IPS-15b (cell line): ENCODE measurements around the gene BCAP31.
"Not testable (repeated sequence)": the region's sequence is repeated elsewhere in the genome, so short reads cannot be mapped to it uniquely, and the experiment has no call there.

Experiments
- H3K27me3 ChIP-seq: one replicate; pipeline ENCODE4 v1.6.1; 2013; ENCODE audit warnings: low read length; ENCODE audit not compliant: control insufficient read depth, insufficient read depth
- H3K36me3 ChIP-seq: one replicate; pipeline ENCODE4 v1.6.1; 2013; ENCODE audit warnings: low read length; ENCODE audit not compliant: control insufficient read depth, insufficient read depth
- H3K4me1 ChIP-seq: one replicate; pipeline ENCODE4 v1.6.1; 2013; ENCODE audit warnings: mild to moderate bottlenecking, low read length; ENCODE audit not compliant: control insufficient read depth, insufficient read depth
- H3K4me3 ChIP-seq: one replicate; pipeline ENCODE4 v1.5.1; 2013; ENCODE audit warnings: low read depth, low read length
- H3K9ac ChIP-seq: one replicate; pipeline ENCODE4 v1.6.1; 2013; ENCODE audit warnings: low read depth, mild to moderate bottlenecking, low read length
- H3K9me3 ChIP-seq: one replicate; pipeline ENCODE4 v1.6.1; 2013; ENCODE audit warnings: mild to moderate bottlenecking, low read length; ENCODE audit not compliant: control insufficient read depth, insufficient read depth

BCAP31 gene

GRCh38 chrX:153714256-153714655, 9.9 kb downstream of the BCAP31 start:
- Histone ChIP-seq H3K4me3 (no peak overlapping the region), H3K27me3 (no peaks in the 10 kb centered on the region), H3K9ac (no peak overlapping the region), H3K36me3 (peaks cover 25% of the 10 kb centered on the region), H3K4me1 (no peaks in the 10 kb centered on the region), H3K9me3 (no peaks in the 10 kb centered on the region)

- Histone ChIP-seq H3K4me1 (peaks cover 2% of the 10 kb centered on the region), H3K4me3 (no peak overlapping the region), H3K27me3 (no peaks in the 10 kb centered on the region), H3K9ac (no peak overlapping the region), H3K9me3 (no peaks in the 10 kb centered on the region), H3K36me3 (peaks cover 22% of the 10 kb centered on the region)
These were observed 14.2 kb downstream of the BCAP31 start for GRCh38 chrX:153709726-153710674.

- Histone ChIP-seq H3K9me3 (no peaks in the 10 kb centered on the region), H3K4me3 (no peak overlapping the region), H3K4me1 (peaks cover 2% of the 10 kb centered on the region), H3K27me3 (no peaks in the 10 kb centered on the region), H3K36me3 (peaks cover 14% of the 10 kb centered on the region), H3K9ac (no peak overlapping the region)
These were observed 15.8 kb downstream of the BCAP31 start for GRCh38 chrX:153708415-153708814.

GRCh38 chrX:153707406-153707805, 16.8 kb downstream of the BCAP31 start:
- Histone ChIP-seq H3K9me3 (no peaks in the 10 kb centered on the region), H3K4me3 (no peak overlapping the region), H3K9ac (no peak overlapping the region), H3K4me1 (peaks cover 2% of the 10 kb centered on the region), H3K27me3 (no peaks in the 10 kb centered on the region), H3K36me3 (peaks cover 16% of the 10 kb centered on the region)

DNA sequence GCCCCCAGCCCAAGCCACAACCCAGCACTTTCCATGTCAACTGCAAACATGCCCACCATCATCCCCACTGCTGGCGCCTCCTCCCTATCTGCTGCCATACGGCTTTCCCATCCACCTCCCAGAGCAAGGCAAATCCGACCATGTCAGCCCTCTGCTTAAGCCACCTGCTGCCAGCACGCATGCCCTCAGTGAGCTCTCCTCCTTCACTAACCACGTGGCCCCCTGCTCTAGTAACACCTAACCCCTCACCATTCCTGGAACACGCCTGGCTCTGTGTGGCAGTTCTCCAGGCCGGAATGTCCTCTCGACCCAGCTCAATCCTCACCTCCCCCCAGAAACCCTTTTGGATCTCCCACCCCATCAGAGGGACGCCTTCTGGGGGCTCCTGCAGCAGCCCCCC, 17.4 kb downstream of the BCAP31 start:
- no peak overlapping the region for H3K4me3 ChIP-seq
- H3K9me3 ChIP-seq, result no peaks in the 10 kb centered on the region
- H3K9ac ChIP-seq, result no peak overlapping the region
- peaks cover 20% of the 10 kb centered on the region for H3K36me3 ChIP-seq
- peaks cover 2% of the 10 kb centered on the region for H3K4me1 ChIP-seq
- no peaks in the 10 kb centered on the region for H3K27me3 ChIP-seq

DNA sequence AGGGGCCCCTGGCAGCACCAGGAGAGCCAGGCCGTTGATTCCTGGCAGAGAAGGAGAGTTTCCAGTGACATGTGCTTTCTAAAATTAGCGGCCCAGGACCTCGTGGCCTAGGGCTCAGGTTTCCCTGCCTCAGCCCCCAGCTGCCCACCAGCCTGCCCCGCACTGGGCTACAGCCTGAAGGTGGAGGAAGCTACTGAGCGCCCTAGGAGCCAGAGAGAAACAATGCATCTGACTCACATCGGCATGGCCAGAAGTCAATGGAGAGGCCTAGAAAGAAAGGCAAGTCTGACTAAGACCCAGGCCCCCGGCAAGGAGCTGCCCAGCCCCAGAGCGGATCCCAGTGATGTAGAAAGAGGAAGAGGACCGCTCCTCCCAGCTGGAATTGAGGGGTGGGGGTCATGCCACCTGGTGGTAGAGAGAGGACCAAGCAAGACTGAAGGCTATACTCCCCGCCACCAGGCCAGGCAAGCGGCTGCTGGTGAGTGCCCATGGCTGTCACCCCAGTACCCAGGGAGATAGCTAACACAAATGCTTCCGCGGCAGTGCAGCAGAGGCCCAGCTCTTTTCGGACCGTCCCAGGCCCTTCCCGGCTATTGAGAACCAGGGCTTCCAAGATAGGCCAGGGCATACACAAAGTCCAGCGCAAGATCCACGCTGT, 18.7 kb downstream of the BCAP31 start:
- H3K36me3 ChIP-seq, result peaks cover 27% of the 10 kb centered on the region
- H3K9ac ChIP-seq, result not testable (repeated sequence)

GRCh38 chrX:153704631-153705402, 19.4 kb downstream of the BCAP31 start:
- not testable (repeated sequence) for H3K4me1 ChIP-seq, H3K9me3 ChIP-seq, H3K4me3 ChIP-seq, H3K9ac ChIP-seq, H3K27me3 ChIP-seq
- H3K36me3 ChIP-seq, result peaks cover 27% of the 10 kb centered on the region

More for the DNA sequence above, 18.7 kb downstream of the BCAP31 start:
- H3K4me1 ChIP-seq, H3K27me3 ChIP-seq, H3K9me3 ChIP-seq, H3K4me3 ChIP-seq: not testable (repeated sequence)

DNA sequence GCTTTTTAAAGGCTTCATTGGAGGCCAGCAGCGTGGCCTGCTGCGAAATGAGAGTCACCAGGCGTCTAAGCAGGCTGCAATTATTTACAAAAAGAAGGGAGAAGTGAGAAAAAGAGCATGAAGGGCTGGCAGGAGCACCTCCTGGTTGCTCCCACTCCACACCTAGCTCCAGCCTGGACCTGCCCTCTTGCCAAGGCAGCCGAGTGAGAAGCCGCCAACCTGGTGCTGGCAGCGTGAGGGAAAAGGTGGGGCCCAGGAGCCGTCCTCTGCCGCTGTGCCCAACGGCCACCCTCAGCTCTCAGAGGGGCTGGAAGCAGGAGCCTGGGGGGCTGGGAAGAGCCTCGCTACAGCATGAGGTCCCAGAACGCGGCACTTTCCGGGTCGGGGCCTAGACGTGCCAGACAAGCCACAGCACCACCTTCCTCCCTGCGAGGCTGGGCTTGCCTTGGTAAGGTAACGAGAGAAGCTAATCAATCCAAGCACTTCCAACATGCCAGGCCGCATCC, 20.1 kb downstream of the BCAP31 start:
- no peaks in the 10 kb centered on the region for H3K9me3 ChIP-seq
- H3K4me3 ChIP-seq, result no peak overlapping the region
- peaks cover 27% of the 10 kb centered on the region for H3K36me3 ChIP-seq
- no peaks in the 10 kb centered on the region for H3K27me3 ChIP-seq
- peaks cover 2% of the 10 kb centered on the region for H3K4me1 ChIP-seq
- no peak overlapping the region for H3K9ac ChIP-seq

DNA sequence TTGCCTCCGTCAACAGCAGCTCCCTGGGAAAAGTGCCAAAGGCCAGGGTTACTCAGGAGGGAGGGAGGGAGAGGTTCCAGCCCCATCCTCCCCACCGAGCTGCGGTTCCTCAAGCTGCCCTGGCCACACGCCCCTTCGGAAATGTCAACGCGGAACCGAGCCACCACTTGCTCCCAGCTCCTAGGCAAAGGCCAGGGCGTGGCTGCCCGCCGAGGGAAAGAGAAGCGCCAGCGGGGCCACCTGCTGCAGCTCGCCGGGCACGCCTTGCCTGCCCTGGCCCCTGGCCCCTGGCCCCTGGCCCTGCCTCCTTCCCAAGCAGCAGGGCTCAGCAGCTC, 21.2 kb downstream of the BCAP31 start:
- no peaks in the 10 kb centered on the region for H3K9me3 ChIP-seq
- H3K36me3 ChIP-seq, result peaks cover 27% of the 10 kb centered on the region
- no peaks in the 10 kb centered on the region for H3K27me3 ChIP-seq
- no peak overlapping the region for H3K4me3 ChIP-seq
- peaks cover under 1% of the 10 kb centered on the region for H3K4me1 ChIP-seq
- no peak overlapping the region for H3K9ac ChIP-seq

DNA sequence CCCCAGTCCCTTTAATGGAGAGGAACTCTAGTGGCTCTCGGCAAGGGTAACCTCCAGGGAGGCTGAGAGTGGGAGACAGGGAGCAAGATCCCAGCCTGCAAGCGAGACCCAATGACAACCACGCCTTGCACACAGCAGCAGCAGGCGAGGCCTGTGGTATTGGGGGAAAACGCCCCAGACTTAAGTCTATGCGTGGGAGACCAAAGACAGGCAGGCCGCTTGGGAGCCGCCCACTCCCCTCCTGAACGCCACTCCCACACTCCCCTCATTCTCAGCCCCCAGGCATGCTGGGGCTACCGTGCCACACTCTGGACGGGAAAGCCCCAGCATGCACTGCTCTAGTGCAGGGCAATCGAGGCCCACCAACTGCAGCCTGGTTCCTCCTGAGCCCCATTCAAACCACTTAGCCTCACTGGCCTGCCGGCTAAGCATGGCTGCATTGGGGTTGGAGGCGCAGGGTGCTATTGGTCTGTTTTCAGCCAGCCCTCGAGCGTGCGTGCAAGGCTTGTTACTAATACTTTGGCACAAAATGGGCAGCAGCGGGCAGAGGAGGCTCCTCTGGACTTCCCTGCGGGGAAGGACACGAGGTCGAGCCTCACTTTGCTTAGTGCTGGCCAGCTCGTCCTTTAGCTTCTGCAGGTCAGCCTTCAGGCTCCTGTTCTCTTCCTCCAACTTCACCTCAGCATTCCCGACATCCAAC, 21.7 kb downstream of the BCAP31 start:
- no peaks in the 10 kb centered on the region for H3K9me3 ChIP-seq
- H3K9ac ChIP-seq, result no peak overlapping the region
- H3K4me3 ChIP-seq, result no peak overlapping the region
- no peaks in the 10 kb centered on the region for H3K27me3 ChIP-seq
- H3K4me1 ChIP-seq, result no peaks in the 10 kb centered on the region
- H3K36me3 ChIP-seq, result peaks cover 26% of the 10 kb centered on the region

- no peaks in the 10 kb centered on the region for H3K4me1 ChIP-seq
- no peak overlapping the region for H3K9ac ChIP-seq
- no peak overlapping the region for H3K4me3 ChIP-seq
- H3K36me3 ChIP-seq, result peaks cover 19% of the 10 kb centered on the region
- H3K9me3 ChIP-seq, result no peaks in the 10 kb centered on the region
- H3K27me3 ChIP-seq, result no peaks in the 10 kb centered on the region
These were observed 22.5 kb downstream of the BCAP31 start for GRCh38 chrX:153701706-153702105.
